Tibial nerve (tissue), 4 donors: Measurements from ENCODE around the gene GSE1. TPM values are rescaled to one million over a fixed set of nuclear protein-coding genes. Genes with fewer than 3 reads are reported as not detected.

Source experiments
- DNase-seq, 2 donors: peaks; one replicate each; pipeline ENCODE4 v3.0.0-alpha.2; 2019; ENCODE audit warnings: low spot score in 2 of 2
- H3K27ac ChIP-seq, 4 donors: fragments of 200-600 bp; sonication (generic) in 3 of 4; one replicate each; pipeline ENCODE4 v1.5.1; 2017 to 2019; ENCODE audit warnings: mild to moderate bottlenecking in 1 of 4
- H3K27me3 ChIP-seq, 2 donors: fragments of 200-600 bp; sonication (generic) in 1 of 2; one replicate each; pipeline versions ENCODE4 v1.5.1 to v1.6.0; 2017 to 2019
- H3K36me3 ChIP-seq, 3 donors: fragments of 200-600 bp; sonication (generic); one replicate each; pipeline ENCODE4 v1.5.1; 2018 to 2019
- H3K4me1 ChIP-seq, 4 donors: fragments of 200-600 bp; sonication (generic) in 3 of 4; one replicate each; pipeline ENCODE4 v1.5.1; 2017 to 2019
- H3K4me3 ChIP-seq, 4 donors: fragments of 200-600 bp; sonication (generic) in 3 of 4; one replicate each; pipeline ENCODE4 v1.5.1; 2017 to 2019; ENCODE audit warnings: mild to moderate bottlenecking in 1 of 4, moderate library complexity in 1 of 4
- H3K9me3 ChIP-seq, 4 donors: fragments of 200-600 bp; sonication (generic) in 3 of 4; one replicate each; pipeline ENCODE4 v1.5.1; 2017 to 2019
- EP300 ChIP-seq, 2 donors: sonication (generic); formaldehyde crosslinking; IDR thresholded peaks; one replicate each; pipeline ENCODE4 v1.6.1; 2017; ENCODE audit warnings: antibody characterized with exemption in 2 of 2, mild to moderate bottlenecking in 1 of 2
- POLR2A ChIP-seq, 2 donors: fragments of 450-650 bp; IDR thresholded peaks; one replicate each; pipeline ENCODE4 v1.6.1; 2017; ENCODE audit warnings: antibody characterized with exemption in 2 of 2, mild to moderate bottlenecking in 2 of 2, moderate library complexity in 2 of 2
- WGBS, 2 donors: methylation state at CpG; one replicate each; pipeline ENCODE4 v1.1.5; 2018; 5-methylcytosine and 5-hydroxymethylcytosine counted together
- total RNA-seq, 4 donors: library from RNA; depleted of rRNA; stranded (reverse); fragments of >200 nt; gene quantifications; one replicate each; pipeline ENCODE4 v1.1.0, GENCODE V29; 2016
- TF ChIP-seq, protein P1 (sequence below), 5 experiments: fragments of 200-600 bp in 3 of 5; fragments of 450-650 bp in 2 of 5; sonication (generic) in 3 of 5; IDR thresholded peaks; one replicate each; pipeline ENCODE4 v1.5.1; 2016 to 2019; ENCODE audit warnings: antibody characterized with exemption in 5 of 5, mild to moderate bottlenecking in 3 of 5, moderate library complexity in 2 of 5

The GSE1 gene
- total RNA-seq, 4 donors from 2014 or later = 65.1 to 147 (median 83.5) TPM

DNA sequence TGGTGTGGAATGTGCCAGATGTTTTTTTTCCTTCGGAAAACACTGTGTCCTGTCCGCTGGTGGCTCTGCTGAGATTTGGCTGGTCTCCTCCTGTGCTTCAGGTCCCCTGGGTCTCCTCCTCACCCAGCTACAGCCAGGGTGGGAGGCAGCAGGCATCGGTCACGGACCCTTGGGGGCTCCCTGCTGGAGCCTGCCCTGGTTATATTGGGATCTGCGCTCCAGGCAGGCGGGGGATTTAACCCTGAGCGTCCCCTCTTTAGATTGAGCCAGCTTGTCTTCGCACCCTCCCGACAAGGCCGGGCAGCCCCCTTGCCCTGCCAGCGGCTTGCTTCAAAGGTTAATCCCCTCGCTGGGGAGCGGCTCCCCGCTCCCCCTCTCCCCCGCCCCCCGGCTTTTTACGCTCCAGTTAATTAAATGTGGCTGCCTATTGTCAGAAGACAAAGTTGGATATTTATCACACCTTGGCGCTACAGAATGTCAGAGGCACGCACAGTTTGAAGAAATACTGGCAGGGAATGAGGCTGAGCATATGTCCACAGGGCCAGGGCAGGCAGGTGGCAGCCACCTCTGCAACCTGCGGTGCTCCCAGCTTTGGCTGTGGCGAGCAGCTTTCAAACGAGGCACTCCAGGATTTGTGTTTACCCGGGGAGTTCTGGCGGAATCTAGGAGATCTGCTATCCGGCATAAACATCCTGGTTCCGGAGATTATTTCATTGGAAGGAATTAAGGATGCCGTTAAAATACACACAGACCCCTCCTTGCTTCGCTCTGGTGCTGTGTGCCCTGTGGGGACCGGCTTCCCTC is 38.2 kb upstream of the GSE1 start:
- TF ChIP-seq, protein P1, sequence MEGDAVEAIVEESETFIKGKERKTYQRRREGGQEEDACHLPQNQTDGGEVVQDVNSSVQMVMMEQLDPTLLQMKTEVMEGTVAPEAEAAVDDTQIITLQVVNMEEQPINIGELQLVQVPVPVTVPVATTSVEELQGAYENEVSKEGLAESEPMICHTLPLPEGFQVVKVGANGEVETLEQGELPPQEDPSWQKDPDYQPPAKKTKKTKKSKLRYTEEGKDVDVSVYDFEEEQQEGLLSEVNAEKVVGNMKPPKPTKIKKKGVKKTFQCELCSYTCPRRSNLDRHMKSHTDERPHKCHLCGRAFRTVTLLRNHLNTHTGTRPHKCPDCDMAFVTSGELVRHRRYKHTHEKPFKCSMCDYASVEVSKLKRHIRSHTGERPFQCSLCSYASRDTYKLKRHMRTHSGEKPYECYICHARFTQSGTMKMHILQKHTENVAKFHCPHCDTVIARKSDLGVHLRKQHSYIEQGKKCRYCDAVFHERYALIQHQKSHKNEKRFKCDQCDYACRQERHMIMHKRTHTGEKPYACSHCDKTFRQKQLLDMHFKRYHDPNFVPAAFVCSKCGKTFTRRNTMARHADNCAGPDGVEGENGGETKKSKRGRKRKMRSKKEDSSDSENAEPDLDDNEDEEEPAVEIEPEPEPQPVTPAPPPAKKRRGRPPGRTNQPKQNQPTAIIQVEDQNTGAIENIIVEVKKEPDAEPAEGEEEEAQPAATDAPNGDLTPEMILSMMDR (IDR thresholded peaks at IDR 0.05) = no peak
- TF ChIP-seq EP300 (IDR thresholded peaks at IDR 0.05) = no peak
- Histone ChIP-seq H3K9me3 (peaks cover 0 to 3% (median 0%) of the 10 kb centered on the region in 4 donors), H3K36me3 (no peaks in the 10 kb centered on the region), H3K27ac (peak overlapping the region in 3 of 4 donors; percentile 76 to 92 (median 83)), H3K27me3 (no peaks in the 10 kb centered on the region), H3K4me3 (peak overlapping the region in 1 of 4 donors; percentile 24), H3K4me1 (peaks cover 0 to 75% (median 33%) of the 10 kb centered on the region in 4 donors)
- 30 to 50% methylated on average over 25 to 29 of the region's 29 CpGs for WGBS, 2 donors
- DNase-seq = no peak

- H3K4me3 ChIP-seq = no peak overlapping the region
- no peak for TF ChIP-seq POLR2A (IDR thresholded peaks at IDR 0.05)
- TF ChIP-seq, protein P1 (IDR thresholded peaks at IDR 0.05) = no peak
- no peak for TF ChIP-seq EP300 (IDR thresholded peaks at IDR 0.05)
- no peaks in the 10 kb centered on the region for H3K27me3 ChIP-seq
- H3K4me1 ChIP-seq = peaks cover 0 to 82% (median 35%) of the 10 kb centered on the region in 4 donors
- 83 to 90% methylated on average over 5 of the region's 5 CpGs for WGBS, 2 donors
- no peak for DNase-seq
- no peak overlapping the region for H3K27ac ChIP-seq
- H3K9me3 ChIP-seq = no peaks in the 10 kb centered on the region
- H3K36me3 ChIP-seq = no peaks in the 10 kb centered on the region
These were observed 37.2 kb upstream of the GSE1 start for GRCh38 chr16:85575920-85576319.

DNA sequence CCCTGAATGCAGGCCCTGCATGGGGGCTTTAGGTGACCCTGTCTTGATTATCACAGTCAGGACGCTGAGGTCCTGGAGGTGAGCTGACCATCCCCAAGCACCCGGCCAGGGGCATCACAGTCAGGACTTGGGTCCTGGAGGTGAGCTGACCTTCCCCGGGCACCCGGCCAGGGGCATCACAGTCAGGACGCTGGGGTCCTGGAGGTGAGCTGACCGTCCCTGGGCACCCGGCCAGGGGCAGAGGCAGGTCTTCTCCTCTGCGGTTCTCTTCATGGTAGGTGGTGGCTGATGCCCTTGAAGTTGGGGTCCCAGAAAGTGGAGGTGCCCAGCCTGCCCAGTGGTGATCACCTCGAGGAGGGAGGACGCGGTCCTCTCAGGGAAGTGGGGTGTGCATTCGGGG is 36.2 kb upstream of the GSE1 start:
- no peaks in the 10 kb centered on the region for H3K9me3 ChIP-seq
- H3K4me1 ChIP-seq = peaks cover 0 to 82% (median 31%) of the 10 kb centered on the region in 4 donors
- 82 to 84% methylated on average over 11 to 12 of the region's 12 CpGs for WGBS, 2 donors
- no peak overlapping the region for H3K4me3 ChIP-seq
- DNase-seq = no peak
- no peaks in the 10 kb centered on the region for H3K36me3 ChIP-seq
- TF ChIP-seq EP300 (IDR thresholded peaks at IDR 0.05) (no peak), POLR2A (IDR thresholded peaks at IDR 0.05) (no peak)
- TF ChIP-seq, protein P1 (IDR thresholded peaks at IDR 0.05) = no peak
- no peaks in the 10 kb centered on the region for H3K27me3 ChIP-seq
- H3K27ac ChIP-seq = no peak overlapping the region

DNA sequence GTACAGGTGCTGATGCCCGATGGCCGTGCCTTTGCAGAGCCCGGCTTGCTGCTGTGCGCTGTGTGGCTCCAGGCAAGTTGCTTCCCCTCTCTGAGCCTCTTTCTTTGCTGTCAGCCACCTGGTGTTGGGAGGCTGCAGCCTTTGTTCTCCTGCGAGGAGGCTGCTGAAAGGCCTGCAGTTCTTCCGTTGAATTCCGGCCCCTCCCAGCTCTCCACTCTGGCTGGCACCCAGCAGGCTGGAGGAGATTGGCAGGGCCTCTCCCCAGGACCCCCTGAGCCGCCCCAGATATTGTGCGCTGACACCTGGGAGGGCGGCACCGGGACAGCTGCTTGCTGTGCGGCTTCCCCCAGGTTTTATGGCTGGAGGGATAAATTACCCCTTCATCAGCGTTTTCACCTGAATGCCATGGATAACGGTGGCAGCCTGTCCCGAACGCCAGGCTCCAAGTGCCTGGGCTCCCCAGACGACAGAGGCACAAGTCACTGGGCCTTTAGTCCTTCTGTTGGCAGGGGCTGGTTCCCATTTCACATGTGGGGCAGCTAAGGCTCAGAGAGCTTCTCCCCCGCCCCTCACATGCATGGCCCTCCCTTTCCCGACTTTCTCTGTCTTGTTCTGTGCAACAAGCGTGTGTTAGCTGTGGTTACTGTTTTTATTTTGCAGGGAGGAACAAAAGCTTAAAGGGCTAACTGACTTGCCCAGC is 35.1 kb upstream of the GSE1 start:
- H3K36me3 ChIP-seq = no peaks in the 10 kb centered on the region
- H3K4me1 ChIP-seq = peaks cover 0 to 82% (median 31%) of the 10 kb centered on the region in 4 donors
- TF ChIP-seq POLR2A (IDR thresholded peaks at IDR 0.05) (no peak), EP300 (IDR thresholded peaks at IDR 0.05) (no peak)
- TF ChIP-seq, protein P1 (IDR thresholded peaks at IDR 0.05) = no peak
- no peak overlapping the region for H3K27ac ChIP-seq
- no peaks in the 10 kb centered on the region for H3K27me3 ChIP-seq
- 82 to 83% methylated on average over 15 to 20 of the region's 20 CpGs for WGBS, 2 donors
- no peak for DNase-seq
- H3K4me3 ChIP-seq = no peak overlapping the region
- H3K9me3 ChIP-seq = no peaks in the 10 kb centered on the region

DNA sequence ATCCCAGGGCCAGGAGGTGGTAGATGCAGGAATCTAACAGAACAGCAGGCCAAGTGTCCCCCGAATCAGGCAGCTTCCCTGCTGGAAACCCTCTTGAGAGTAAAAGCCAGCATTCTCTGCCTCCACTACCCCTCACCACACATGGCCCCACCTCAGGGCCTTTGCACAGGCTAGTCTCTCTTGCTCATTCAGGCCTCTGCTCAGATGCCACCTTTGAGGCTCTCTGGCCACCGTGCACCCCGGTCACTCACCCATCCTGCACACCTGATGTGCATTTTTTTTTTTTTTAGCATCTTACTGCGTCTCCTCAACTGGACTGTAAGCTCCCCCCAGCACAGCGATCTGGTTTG is 34.5 kb upstream of the GSE1 start:
- DNase-seq = no peak
- H3K9me3 ChIP-seq = no peaks in the 10 kb centered on the region
- no peaks in the 10 kb centered on the region for H3K36me3 ChIP-seq
- H3K4me3 ChIP-seq = no peak overlapping the region
- peaks cover 0 to 78% (median 33%) of the 10 kb centered on the region in 4 donors for H3K4me1 ChIP-seq
- 83 to 87% methylated on average over 5 of the region's 5 CpGs for WGBS, 2 donors
- no peak for TF ChIP-seq POLR2A (IDR thresholded peaks at IDR 0.05)
- TF ChIP-seq, protein P1 (IDR thresholded peaks at IDR 0.05) = no peak
- no peak for TF ChIP-seq EP300 (IDR thresholded peaks at IDR 0.05)
- H3K27ac ChIP-seq = no peak overlapping the region
- H3K27me3 ChIP-seq = no peaks in the 10 kb centered on the region
